ENCODE data around the gene PRXL2B. TPM values are rescaled to one million over a fixed set of nuclear protein-coding genes. Genes with fewer than 3 reads are reported as not detected.
"Not testable (repeated sequence)": the region's sequence is repeated elsewhere in the genome, so short reads cannot be mapped to it uniquely, and the experiment has no call there.

PRXL2B gene
- total RNA-seq, 2 donors from 2014 or later: 10.8 to 14.1 TPM

DNA sequence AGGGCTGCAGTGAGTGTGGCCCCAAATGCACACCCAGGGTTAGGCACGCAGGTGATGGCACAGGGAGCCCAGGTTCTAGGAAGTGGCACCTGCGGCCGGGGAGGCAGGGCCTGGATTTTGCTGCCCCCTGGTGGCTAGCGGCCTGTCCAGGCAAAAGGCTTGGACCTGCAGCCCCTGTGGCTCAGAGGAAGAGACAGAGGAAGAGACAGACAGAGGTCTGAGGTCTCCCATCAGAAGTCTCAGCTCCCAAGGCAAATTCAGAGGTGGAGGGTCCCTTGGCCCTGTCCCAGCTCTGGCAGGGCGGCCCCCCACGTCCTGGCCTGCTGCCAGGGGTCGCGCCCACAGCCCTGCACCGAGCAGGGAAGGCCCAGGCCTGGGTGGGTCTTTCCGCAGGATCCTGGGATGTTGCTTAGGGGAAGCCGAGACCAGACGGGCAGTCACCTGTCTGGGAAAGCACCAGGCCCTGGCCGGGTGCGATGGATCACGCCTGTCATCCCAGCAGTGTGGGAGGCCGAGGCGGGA lies 38.4 kb upstream of the PRXL2B start:
- DNase-seq (peak; percentile 81), ATAC-seq (peak; percentile 51 to 52)
- intact Hi-C loops (cut with DNase I): loop anchor here (1.0 to 2.0 kb wide), 2 partner anchors 133 to 134 kb away; no protein-coding TSS in a partner anchor

- intact Hi-C loops (cut with DNase I): loop anchor here in 1 of 2 donors (2.0 kb wide), 1 partner anchor 135 kb away; no protein-coding TSS in a partner anchor
- ATAC-seq, DNase-seq: not testable (repeated sequence)
These were observed 37.1 kb upstream of the PRXL2B start for GRCh38 chr1:2549367-2550029.

DNA sequence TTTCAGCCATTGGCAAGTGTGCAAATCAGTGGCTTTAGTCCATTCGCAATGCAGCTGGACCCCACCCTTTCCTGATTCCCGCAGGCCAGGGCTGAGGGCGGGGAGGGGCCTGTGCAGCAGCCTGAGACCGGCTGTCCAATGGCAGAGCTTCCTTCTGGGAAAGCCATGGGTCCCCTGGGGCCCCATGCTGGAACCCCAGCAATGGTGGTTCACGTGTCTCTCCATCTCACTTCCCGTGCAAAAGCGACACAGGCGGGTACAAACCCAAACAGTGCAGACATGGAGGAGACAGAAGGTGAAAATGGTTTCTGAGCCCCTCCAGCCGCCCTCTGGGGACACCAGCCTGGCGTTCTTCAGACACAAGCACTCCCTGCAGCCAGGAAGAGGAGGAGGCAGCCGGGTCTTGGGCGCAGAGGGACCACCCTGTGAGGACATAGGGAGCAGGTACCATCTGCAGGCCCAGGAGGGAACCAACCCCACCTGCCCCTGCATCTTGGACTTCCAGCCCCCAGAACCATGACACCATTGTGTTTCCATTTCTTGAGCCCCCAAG lies 36.2 kb upstream of the PRXL2B start:
- DNase-seq; intact Hi-C loops (cut with DNase I); ATAC-seq: not testable (repeated sequence)

DNA sequence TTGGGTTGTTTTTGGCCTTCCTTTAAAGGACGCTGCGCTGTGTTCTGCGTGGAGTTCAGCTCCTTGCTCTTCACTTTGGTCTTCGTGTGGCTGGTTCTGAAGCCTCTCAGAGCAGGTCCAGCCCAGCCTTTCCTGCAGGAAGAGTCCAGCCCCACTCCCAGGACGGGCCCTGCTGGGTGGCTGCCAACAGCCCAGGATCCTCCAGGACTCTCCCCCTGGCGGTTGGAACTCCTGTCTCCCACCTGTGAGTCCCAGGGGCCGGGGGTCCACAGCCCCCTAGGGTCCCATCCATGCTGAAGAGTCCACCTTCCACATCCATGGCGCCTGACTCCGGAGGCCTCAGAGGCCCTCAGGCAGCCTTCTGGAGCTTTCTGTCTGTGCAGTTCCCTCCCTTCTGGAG lies 35.0 kb upstream of the PRXL2B start:
- not testable (repeated sequence) for ATAC-seq, DNase-seq

GRCh38 chr1:2552189-2552588 lies 34.4 kb upstream of the PRXL2B start:
- DNase-seq (no peak), ATAC-seq (no peak)
- intact Hi-C loops (cut with DNase I): no loop called here

More for the DNA sequence above, 35.0 kb upstream of the PRXL2B start:
- intact Hi-C loops (cut with DNase I): not testable (repeated sequence)

DNA sequence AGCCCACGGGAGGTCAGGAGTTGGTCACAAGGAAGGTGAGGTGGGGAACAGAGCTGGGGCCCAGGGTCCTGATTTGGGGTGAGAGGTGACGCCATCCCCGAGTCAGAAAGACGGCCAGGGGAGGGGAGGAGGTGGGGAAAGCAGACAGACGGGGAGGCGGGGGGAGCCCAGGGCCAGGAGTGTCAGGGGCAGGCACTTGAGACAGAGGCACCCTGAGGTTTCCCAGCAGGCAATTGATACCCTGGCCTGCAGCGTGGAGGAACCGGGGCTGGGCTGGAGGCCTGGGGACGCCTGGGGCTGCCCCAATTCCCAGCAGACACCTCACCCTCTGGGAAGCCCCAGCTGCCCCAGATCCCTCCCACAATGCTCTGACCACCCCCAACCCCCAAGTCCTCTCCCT lies 33.5 kb upstream of the PRXL2B start:
- intact Hi-C loops (cut with DNase I); DNase-seq; ATAC-seq: not testable (repeated sequence)

DNA sequence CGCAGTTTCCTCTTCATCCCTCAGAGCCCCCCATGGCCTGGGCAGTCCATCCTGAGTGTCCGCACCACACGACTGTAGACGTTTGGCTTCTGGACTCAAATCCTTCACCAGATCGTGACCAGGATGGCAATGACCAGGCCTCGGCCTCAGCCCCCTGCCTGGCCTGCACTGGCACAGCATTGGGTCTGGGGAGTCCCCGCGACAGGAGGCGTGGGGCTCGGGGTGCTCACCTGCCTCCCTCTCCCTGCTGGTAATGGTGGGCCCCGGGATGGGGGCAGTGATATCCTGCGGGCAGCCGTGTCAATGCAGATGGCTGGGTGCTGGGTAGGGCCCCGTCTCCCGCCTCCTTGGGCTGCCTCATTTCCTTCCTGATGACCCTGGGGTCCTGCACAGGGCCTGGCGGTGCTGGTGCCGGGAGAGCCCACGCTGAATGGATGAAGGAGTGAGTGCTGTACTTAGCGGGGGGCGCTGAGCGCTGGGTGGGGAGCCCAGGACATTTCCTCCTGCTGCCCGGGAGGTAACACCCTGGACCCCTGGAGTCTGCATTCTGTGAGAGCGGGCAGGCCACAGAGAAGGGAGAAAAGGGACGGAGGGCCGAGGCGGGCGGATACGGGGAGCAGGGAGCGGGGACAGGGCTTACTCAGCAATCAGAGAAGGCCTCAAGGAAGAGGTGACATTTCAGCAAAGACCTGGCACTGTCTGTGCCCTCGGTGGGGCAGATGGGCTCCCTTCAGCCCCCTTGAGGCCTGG lies 32.5 kb upstream of the PRXL2B start:
- intact Hi-C loops (cut with DNase I): no loop called here
- no peak for DNase-seq
- no peak for ATAC-seq

GRCh38 chr1:2554621-2555387 lies 31.8 kb upstream of the PRXL2B start:
- no peak for ATAC-seq
- intact Hi-C loops (cut with DNase I): no loop called here
- no peak for DNase-seq

- intact Hi-C loops (cut with DNase I): no loop called here
These were observed 30.8 kb upstream of the PRXL2B start for GRCh38 chr1:2555634-2556276.

GRCh38 chr1:2556277-2556677 lies 30.3 kb upstream of the PRXL2B start, which contains the start of gene TNFRSF14:
Gene TNFRSF14, plus strand, starts transcription at chr1:2556371. Its CDS starts 294 bp downstream, at chr1:2556665.
- intact Hi-C loops (cut with DNase I): no loop called here
- DNase-seq (no peak), ATAC-seq (peak; percentile 51 to 59)

More at GRCh38 chr1:2555634-2556276, 30.8 kb upstream of the PRXL2B start:
- ATAC-seq (peak; percentile 56 to 79), DNase-seq (peak; percentile 79)

GRCh38 chr1:2556678-2557481 lies 29.7 kb upstream of the PRXL2B start:
- intact Hi-C loops (cut with DNase I): no loop called here
- ATAC-seq (peak; percentile 8 to 9), DNase-seq (no peak)

GRCh38 chr1:2557482-2558400 lies 28.8 kb upstream of the PRXL2B start:
- DNase-seq: no peak
- intact Hi-C loops (cut with DNase I): no loop called here
- ATAC-seq: no peak

- DNase-seq (no peak), ATAC-seq (no peak)
- intact Hi-C loops (cut with DNase I): no loop called here
These were observed 28.2 kb upstream of the PRXL2B start for GRCh38 chr1:2558420-2558819.

- no peak for ATAC-seq
- no peak for DNase-seq
- intact Hi-C loops (cut with DNase I): no loop called here
These were observed 27.7 kb upstream of the PRXL2B start for GRCh38 chr1:2558861-2559260.

DNA sequence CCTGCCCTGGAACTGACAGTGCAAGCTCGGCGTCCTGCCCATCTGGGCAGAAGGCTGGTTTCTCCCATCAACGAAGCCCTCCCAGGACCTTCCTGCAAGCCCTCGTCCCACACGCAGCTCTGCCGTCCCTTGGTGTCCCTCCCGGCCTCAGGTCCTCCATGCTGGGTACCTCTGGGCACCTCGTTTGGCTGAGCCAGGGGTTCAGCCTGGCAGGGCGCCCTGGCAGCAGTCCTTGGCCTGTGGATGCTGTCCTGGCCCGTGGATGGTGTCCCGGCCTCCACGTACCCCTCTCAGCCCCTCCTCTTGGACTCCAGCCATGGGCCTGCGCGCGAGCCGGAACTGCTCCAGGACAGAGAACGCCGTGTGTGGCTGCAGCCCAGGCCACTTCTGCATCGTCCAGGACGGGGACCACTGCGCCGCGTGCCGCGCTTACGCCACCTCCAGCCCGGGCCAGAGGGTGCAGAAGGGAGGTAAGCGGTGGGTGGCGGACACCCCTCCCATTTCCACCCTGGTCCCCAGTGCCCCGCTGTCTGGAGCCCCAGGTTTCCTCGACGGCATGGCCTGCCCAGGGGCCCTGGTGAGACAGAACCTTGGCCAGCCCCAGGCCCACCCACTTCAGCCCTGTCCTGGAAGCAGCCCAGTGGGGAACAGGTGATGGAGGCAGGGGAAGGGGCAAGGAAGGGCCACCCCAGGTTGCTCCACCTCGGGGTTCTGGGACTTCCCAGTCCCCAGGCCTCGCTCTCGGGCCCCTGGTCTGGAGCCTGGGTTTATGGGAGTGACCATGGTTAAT lies 26.9 kb upstream of the PRXL2B start:
- DNase-seq (no peak), ATAC-seq (no peak)
- intact Hi-C loops (cut with DNase I): no loop called here
